HEK293 (cell line): ENCODE results near the gene ZNF324.

Experiments used
- EGR2 ChIP-seq: fragments of 450-650 bp; formaldehyde crosslinking; IDR thresholded peaks from 2 replicates; pipeline ENCODE4 v1.5.1; 2016; ENCODE audit warnings: low read depth, missing biosample characterization, missing genetic modification characterization
- KLF1 ChIP-seq: fragments of 450-650 bp; formaldehyde crosslinking; IDR thresholded peaks from 2 replicates; pipeline ENCODE4 v1.5.1; 2016; ENCODE audit warnings: missing biosample characterization, missing genetic modification characterization
- KLF10 ChIP-seq: fragments of 450-650 bp; IDR thresholded peaks from 2 replicates; pipeline ENCODE4 v1.5.1; 2018; ENCODE audit warnings: missing biosample characterization, mild to moderate bottlenecking, missing genetic modification characterization
- SP2 ChIP-seq: fragments of 450-650 bp; formaldehyde crosslinking; IDR thresholded peaks from 2 replicates; pipeline ENCODE4 v1.5.1; 2016; ENCODE audit warnings: missing biosample characterization, missing genetic modification characterization
- YY1 ChIP-seq: fragments of 450-650 bp; formaldehyde crosslinking; IDR thresholded peaks from 2 replicates; pipeline ENCODE4 v1.5.1; 2018; ENCODE audit warnings: missing biosample characterization, missing genetic modification characterization
- YY2 ChIP-seq: fragments of 450-650 bp; formaldehyde crosslinking; IDR thresholded peaks from 2 replicates; pipeline ENCODE4 v1.5.1; 2016; ENCODE audit warnings: missing biosample characterization, missing genetic modification characterization
- ZBTB17 ChIP-seq: fragments of 450-650 bp; formaldehyde crosslinking; IDR thresholded peaks from 2 replicates; pipeline ENCODE4 v1.5.1; 2016; ENCODE audit warnings: missing biosample characterization, missing genetic modification characterization
- ZBTB20 ChIP-seq: fragments of 450-650 bp; formaldehyde crosslinking; IDR thresholded peaks from 2 replicates; pipeline ENCODE4 v1.5.1; 2016; ENCODE audit warnings: missing biosample characterization, missing genetic modification characterization
- ZBTB8A ChIP-seq: fragments of 450-650 bp; formaldehyde crosslinking; IDR thresholded peaks from 2 replicates; pipeline ENCODE4 v1.5.1; 2016; ENCODE audit warnings: missing biosample characterization, missing genetic modification characterization
- ZEB2 ChIP-seq: fragments of 450-650 bp; formaldehyde crosslinking; IDR thresholded peaks from 2 replicates; pipeline ENCODE4 v1.5.1; 2016; ENCODE audit warnings: missing biosample characterization, missing genetic modification characterization
- ZNF16 ChIP-seq: fragments of 450-650 bp; formaldehyde crosslinking; IDR thresholded peaks from 2 replicates; pipeline ENCODE4 v1.5.1; 2016; ENCODE audit warnings: low read depth, missing biosample characterization, missing genetic modification characterization
- ZNF169 ChIP-seq: fragments of 450-650 bp; formaldehyde crosslinking; IDR thresholded peaks from 2 replicates; pipeline ENCODE4 v1.5.1; 2016; ENCODE audit warnings: missing biosample characterization, missing genetic modification characterization
- ZNF394 ChIP-seq: fragments of 450-650 bp; formaldehyde crosslinking; IDR thresholded peaks from 2 replicates; pipeline ENCODE4 v1.5.1; 2016; ENCODE audit warnings: missing biosample characterization, missing genetic modification characterization, mild to moderate bottlenecking, moderate library complexity, borderline replicate concordance
- ZNF426 ChIP-seq: fragments of 450-650 bp; formaldehyde crosslinking; IDR thresholded peaks from 2 replicates; pipeline ENCODE4 v1.5.1; 2017; ENCODE audit warnings: missing biosample characterization, missing genetic modification characterization, mild to moderate bottlenecking, inconsistent platforms, moderate library complexity
- ZNF501 ChIP-seq: fragments of 450-650 bp; formaldehyde crosslinking; IDR thresholded peaks from 2 replicates; pipeline ENCODE4 v1.5.1; 2016; ENCODE audit warnings: missing biosample characterization, missing genetic modification characterization
- ZNF549 ChIP-seq: fragments of 450-650 bp; IDR thresholded peaks from 2 replicates; pipeline ENCODE4 v1.5.1; 2018; ENCODE audit warnings: missing biosample characterization, missing genetic modification characterization, mild to moderate bottlenecking, inconsistent platforms, moderate library complexity
- ZSCAN30 ChIP-seq: fragments of 450-650 bp; IDR thresholded peaks from 2 replicates; pipeline ENCODE4 v1.5.1; 2018; ENCODE audit warnings: missing biosample characterization, mild to moderate bottlenecking, missing genetic modification characterization, moderate library complexity
- TF ChIP-seq, protein P1 (sequence below): fragments of 450-650 bp; formaldehyde crosslinking; IDR thresholded peaks from 2 replicates; pipeline ENCODE4 v1.5.1; 2016; ENCODE audit warnings: missing biosample characterization, missing genetic modification characterization, low read depth
- TF ChIP-seq, protein P2 (sequence below): fragments of 450-650 bp; IDR thresholded peaks from 2 replicates; pipeline ENCODE4 v1.5.1; 2018; ENCODE audit warnings: missing biosample characterization, missing genetic modification characterization
- TF ChIP-seq, protein P3 (sequence below): fragments of 450-650 bp; formaldehyde crosslinking; IDR thresholded peaks from 2 replicates; pipeline ENCODE4 v1.5.1; 2016; ENCODE audit warnings: missing biosample characterization, missing genetic modification characterization
- TF ChIP-seq, protein P4 (sequence below): fragments of 450-650 bp; formaldehyde crosslinking; IDR thresholded peaks from 2 replicates; pipeline ENCODE4 v1.5.1; 2016; ENCODE audit warnings: missing biosample characterization, missing genetic modification characterization
- TF ChIP-seq, protein P5 (sequence below): fragments of 450-650 bp; formaldehyde crosslinking; IDR thresholded peaks from 2 replicates; pipeline ENCODE4 v1.5.1; 2016; ENCODE audit warnings: missing biosample characterization, missing genetic modification characterization
- TF ChIP-seq, protein P6 (sequence below): fragments of 450-650 bp; formaldehyde crosslinking; IDR thresholded peaks from 2 replicates; pipeline ENCODE4 v1.5.1; 2016; ENCODE audit warnings: missing biosample characterization, missing genetic modification characterization
- TF ChIP-seq, protein P7 (sequence below): fragments of 450-650 bp; formaldehyde crosslinking; IDR thresholded peaks from 2 replicates; pipeline ENCODE4 v1.5.1; 2016; ENCODE audit warnings: missing biosample characterization, missing genetic modification characterization

Gene ZNF324

DNA sequence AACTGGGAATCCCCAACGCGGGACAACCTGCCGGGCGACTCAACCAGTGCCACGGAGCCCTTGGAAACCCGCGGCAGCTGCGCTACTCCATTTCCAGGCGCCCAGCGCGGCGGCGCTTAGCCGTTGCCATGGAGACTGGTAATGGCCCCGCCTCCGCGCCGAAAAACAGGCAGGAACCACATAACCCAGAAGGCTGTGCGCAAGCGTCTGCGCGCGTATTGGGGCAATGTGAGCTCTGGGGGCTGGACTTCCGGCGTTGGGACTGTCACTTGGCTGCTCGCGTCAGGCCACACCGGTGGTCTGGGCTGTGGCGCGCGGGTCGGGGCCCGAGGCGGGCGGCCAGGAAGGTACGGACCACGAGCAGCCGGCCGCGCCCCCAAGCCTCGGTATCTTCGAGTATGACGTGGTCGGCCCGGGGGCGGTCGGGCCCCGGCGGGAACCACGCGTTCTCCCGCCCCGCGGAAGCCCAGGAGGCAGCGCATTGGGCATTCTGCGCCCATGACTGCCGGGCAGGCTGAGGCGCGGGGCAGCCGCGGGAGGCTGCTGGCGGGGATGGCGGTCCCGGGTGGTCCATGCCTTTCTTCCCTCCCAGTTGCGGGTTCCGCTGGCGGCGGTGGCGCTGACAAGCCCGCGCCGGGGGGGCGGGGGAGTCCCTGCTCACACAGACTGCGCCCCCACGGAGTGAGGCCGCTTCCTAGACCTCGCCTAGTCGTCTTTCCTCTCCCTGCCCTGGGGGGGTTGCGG is 15.3 kb upstream of the ZNF324 start, which contains the start of gene ZNF324B (continued):
- TF ChIP-seq, protein P1, sequence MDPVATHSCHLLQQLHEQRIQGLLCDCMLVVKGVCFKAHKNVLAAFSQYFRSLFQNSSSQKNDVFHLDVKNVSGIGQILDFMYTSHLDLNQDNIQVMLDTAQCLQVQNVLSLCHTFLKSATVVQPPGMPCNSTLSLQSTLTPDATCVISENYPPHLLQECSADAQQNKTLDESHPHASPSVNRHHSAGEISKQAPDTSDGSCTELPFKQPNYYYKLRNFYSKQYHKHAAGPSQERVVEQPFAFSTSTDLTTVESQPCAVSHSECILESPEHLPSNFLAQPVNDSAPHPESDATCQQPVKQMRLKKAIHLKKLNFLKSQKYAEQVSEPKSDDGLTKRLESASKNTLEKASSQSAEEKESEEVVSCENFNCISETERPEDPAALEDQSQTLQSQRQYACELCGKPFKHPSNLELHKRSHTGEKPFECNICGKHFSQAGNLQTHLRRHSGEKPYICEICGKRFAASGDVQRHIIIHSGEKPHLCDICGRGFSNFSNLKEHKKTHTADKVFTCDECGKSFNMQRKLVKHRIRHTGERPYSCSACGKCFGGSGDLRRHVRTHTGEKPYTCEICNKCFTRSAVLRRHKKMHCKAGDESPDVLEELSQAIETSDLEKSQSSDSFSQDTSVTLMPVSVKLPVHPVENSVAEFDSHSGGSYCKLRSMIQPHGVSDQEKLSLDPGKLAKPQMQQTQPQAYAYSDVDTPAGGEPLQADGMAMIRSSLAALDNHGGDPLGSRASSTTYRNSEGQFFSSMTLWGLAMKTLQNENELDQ (tag by site-specific recombination) = no peak
- TF ChIP-seq, protein P2, sequence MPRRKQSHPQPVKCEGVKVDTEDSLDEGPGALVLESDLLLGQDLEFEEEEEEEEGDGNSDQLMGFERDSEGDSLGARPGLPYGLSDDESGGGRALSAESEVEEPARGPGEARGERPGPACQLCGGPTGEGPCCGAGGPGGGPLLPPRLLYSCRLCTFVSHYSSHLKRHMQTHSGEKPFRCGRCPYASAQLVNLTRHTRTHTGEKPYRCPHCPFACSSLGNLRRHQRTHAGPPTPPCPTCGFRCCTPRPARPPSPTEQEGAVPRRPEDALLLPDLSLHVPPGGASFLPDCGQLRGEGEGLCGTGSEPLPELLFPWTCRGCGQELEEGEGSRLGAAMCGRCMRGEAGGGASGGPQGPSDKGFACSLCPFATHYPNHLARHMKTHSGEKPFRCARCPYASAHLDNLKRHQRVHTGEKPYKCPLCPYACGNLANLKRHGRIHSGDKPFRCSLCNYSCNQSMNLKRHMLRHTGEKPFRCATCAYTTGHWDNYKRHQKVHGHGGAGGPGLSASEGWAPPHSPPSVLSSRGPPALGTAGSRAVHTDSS (tag by site-specific recombination) = no peak
- TF ChIP-seq, protein P3, sequence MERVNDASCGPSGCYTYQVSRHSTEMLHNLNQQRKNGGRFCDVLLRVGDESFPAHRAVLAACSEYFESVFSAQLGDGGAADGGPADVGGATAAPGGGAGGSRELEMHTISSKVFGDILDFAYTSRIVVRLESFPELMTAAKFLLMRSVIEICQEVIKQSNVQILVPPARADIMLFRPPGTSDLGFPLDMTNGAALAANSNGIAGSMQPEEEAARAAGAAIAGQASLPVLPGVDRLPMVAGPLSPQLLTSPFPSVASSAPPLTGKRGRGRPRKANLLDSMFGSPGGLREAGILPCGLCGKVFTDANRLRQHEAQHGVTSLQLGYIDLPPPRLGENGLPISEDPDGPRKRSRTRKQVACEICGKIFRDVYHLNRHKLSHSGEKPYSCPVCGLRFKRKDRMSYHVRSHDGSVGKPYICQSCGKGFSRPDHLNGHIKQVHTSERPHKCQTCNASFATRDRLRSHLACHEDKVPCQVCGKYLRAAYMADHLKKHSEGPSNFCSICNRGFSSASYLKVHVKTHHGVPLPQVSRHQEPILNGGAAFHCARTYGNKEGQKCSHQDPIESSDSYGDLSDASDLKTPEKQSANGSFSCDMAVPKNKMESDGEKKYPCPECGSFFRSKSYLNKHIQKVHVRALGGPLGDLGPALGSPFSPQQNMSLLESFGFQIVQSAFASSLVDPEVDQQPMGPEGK (tag by site-specific recombination) = peak; percentile 72
- TF ChIP-seq ZEB2 (tag by site-specific recombination) = 0 out of 2 replicates have a peak, but pooled peaks have one; percentile 41
- TF ChIP-seq, protein P4, sequence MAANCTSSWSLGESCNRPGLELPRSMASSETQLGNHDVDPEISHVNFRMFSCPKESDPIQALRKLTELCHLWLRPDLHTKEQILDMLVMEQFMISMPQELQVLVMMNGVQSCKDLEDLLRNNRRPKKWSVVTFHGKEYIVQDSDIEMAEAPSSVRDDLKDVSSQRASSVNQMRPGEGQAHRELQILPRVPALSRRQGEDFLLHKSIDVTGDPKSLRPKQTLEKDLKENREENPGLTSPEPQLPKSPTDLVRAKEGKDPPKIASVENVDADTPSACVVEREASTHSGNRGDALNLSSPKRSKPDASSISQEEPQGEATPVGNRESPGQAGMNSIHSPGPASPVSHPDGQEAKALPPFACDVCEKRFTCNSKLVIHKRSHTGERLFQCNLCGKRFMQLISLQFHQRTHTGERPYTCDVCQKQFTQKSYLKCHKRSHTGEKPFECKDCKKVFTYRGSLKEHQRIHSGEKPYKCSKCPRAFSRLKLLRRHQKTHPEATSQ (tag by site-specific recombination) = 0 out of 2 replicates have a peak, but pooled peaks have one; percentile 21
- 0 out of 2 replicates have a peak, but pooled peaks have one; percentile 35 for TF ChIP-seq ZBTB17 (tag by site-specific recombination)
- TF ChIP-seq ZSCAN30 = peak; percentile 52; the same call in 1 of the 2 replicates
- no peak for TF ChIP-seq KLF1 (tag by site-specific recombination)
- no peak for TF ChIP-seq ZNF426 (tag by site-specific recombination)
- TF ChIP-seq, protein P5, sequence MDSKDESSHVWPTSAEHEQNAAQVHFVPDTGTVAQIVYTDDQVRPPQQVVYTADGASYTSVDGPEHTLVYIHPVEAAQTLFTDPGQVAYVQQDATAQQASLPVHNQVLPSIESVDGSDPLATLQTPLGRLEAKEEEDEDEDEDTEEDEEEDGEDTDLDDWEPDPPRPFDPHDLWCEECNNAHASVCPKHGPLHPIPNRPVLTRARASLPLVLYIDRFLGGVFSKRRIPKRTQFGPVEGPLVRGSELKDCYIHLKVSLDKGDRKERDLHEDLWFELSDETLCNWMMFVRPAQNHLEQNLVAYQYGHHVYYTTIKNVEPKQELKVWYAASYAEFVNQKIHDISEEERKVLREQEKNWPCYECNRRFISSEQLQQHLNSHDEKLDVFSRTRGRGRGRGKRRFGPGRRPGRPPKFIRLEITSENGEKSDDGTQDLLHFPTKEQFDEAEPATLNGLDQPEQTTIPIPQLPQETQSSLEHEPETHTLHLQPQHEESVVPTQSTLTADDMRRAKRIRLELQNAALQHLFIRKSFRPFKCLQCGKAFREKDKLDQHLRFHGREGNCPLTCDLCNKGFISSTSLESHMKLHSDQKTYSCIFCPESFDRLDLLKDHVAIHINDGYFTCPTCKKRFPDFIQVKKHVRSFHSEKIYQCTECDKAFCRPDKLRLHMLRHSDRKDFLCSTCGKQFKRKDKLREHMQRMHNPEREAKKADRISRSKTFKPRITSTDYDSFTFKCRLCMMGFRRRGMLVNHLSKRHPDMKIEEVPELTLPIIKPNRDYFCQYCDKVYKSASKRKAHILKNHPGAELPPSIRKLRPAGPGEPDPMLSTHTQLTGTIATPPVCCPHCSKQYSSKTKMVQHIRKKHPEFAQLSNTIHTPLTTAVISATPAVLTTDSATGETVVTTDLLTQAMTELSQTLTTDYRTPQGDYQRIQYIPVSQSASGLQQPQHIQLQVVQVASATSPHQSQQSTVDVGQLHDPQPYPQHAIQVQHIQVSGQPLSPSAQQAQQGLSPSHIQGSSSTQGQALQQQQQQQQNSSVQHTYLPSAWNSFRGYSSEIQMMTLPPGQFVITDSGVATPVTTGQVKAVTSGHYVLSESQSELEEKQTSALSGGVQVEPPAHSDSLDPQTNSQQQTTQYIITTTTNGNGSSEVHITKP (tag by site-specific recombination) = 0 out of 2 replicates have a peak, but pooled peaks have one; percentile 39
- peak; percentile 61; the same call in 1 of the 2 replicates for TF ChIP-seq YY2 (tag by site-specific recombination)
- peak; percentile 21; the same call in 1 of the 2 replicates for TF ChIP-seq YY1 (tag by site-specific recombination)
- TF ChIP-seq, protein P6, sequence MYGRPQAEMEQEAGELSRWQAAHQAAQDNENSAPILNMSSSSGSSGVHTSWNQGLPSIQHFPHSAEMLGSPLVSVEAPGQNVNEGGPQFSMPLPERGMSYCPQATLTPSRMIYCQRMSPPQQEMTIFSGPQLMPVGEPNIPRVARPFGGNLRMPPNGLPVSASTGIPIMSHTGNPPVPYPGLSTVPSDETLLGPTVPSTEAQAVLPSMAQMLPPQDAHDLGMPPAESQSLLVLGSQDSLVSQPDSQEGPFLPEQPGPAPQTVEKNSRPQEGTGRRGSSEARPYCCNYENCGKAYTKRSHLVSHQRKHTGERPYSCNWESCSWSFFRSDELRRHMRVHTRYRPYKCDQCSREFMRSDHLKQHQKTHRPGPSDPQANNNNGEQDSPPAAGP (tag by site-specific recombination) = peak; percentile 33; the same call in 1 of the 2 replicates
- TF ChIP-seq ZNF549 (tag by site-specific recombination) = no peak
- peak; percentile 100 for TF ChIP-seq ZNF394 (tag by site-specific recombination)
- TF ChIP-seq ZNF16 (tag by site-specific recombination) = no peak
- peak; percentile 92 for TF ChIP-seq ZBTB20
- peak; percentile 80 for TF ChIP-seq ZBTB8A (tag by site-specific recombination)
- TF ChIP-seq ZNF169 = 0 out of 2 replicates have a peak, but pooled peaks have one; percentile 25
- TF ChIP-seq, protein P7, sequence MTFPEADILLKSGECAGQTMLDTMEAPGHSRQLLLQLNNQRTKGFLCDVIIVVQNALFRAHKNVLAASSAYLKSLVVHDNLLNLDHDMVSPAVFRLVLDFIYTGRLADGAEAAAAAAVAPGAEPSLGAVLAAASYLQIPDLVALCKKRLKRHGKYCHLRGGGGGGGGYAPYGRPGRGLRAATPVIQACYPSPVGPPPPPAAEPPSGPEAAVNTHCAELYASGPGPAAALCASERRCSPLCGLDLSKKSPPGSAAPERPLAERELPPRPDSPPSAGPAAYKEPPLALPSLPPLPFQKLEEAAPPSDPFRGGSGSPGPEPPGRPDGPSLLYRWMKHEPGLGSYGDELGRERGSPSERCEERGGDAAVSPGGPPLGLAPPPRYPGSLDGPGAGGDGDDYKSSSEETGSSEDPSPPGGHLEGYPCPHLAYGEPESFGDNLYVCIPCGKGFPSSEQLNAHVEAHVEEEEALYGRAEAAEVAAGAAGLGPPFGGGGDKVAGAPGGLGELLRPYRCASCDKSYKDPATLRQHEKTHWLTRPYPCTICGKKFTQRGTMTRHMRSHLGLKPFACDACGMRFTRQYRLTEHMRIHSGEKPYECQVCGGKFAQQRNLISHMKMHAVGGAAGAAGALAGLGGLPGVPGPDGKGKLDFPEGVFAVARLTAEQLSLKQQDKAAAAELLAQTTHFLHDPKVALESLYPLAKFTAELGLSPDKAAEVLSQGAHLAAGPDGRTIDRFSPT = peak; percentile 51
- peak; percentile 29; the same call in 1 of the 2 replicates for TF ChIP-seq ZNF501 (tag by site-specific recombination)
- peak; percentile 59 for TF ChIP-seq KLF10
- peak; percentile 27; the same call in 1 of the 2 replicates for TF ChIP-seq EGR2
- peak; percentile 87 for TF ChIP-seq SP2 (tag by site-specific recombination)
